22Rv1 (cell line): ENCODE measurements around the gene B4GALNT3.

Experiments
- ZFX ChIP-seq: fragments of 450-650 bp; IDR thresholded peaks from 2 replicates; pipeline ENCODE4 v1.6.1; 2017; ENCODE audit warnings: antibody characterized with exemption, borderline replicate concordance
- TF ChIP-seq, protein P1 (sequence below): fragments of 450-650 bp; IDR thresholded peaks from 2 replicates; pipeline ENCODE4 v1.5.1; 2017; ENCODE audit warnings: mild to moderate bottlenecking

DNA sequence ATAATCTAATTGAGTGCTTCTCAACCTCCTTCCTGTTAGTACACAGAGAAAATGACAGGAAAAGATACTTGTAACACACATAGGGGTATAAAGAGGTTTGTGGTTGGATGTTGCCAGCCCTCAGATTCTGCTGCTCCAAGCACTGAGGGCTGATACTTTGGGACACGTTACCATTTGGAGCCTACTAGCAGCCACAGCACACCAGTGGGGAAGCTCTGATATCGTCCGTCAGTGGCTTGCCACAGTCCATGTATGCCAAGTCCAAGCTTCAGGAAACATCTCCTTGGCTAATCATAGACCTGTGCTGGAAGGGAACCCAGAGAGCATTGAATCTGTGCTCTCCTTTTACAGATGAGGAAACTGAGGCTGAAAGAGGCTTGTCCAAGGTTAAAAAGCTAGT is 22.3 kb downstream of the B4GALNT3 start:
- TF ChIP-seq, protein P1, sequence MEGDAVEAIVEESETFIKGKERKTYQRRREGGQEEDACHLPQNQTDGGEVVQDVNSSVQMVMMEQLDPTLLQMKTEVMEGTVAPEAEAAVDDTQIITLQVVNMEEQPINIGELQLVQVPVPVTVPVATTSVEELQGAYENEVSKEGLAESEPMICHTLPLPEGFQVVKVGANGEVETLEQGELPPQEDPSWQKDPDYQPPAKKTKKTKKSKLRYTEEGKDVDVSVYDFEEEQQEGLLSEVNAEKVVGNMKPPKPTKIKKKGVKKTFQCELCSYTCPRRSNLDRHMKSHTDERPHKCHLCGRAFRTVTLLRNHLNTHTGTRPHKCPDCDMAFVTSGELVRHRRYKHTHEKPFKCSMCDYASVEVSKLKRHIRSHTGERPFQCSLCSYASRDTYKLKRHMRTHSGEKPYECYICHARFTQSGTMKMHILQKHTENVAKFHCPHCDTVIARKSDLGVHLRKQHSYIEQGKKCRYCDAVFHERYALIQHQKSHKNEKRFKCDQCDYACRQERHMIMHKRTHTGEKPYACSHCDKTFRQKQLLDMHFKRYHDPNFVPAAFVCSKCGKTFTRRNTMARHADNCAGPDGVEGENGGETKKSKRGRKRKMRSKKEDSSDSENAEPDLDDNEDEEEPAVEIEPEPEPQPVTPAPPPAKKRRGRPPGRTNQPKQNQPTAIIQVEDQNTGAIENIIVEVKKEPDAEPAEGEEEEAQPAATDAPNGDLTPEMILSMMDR, result no peak
- TF ChIP-seq ZFX, result no peak
